Kasumi-1 (cell line): Measurements from ENCODE around the gene SRPRA.
"Not testable (repeated sequence)": the region's sequence is repeated elsewhere in the genome, so short reads cannot be mapped to it uniquely, and the experiment has no call there.

Experiments
- DNase-seq, 2 experiments: peaks; one replicate each; lab custom pipeline; 2025; lab: John Stamatoyannopoulos, UW

The SRPRA gene

GRCh38 chr11:126282736-126283591, 14.3 kb upstream of the SRPRA start, which contains the start of gene TIRAP:
Gene TIRAP (plus strand): TSS chr11:126283093. CDS start chr11:126290895, 7,802 bp downstream.
- DNase-seq = peak; percentile 53 to 56

- DNase-seq = peak; percentile 23 to 34
Observed at GRCh38 chr11:126282361-126282735, 13.7 kb upstream of the SRPRA start.

- DNase-seq = no peak
Observed at GRCh38 chr11:126281666-126282175, 13.0 kb upstream of the SRPRA start.

GRCh38 chr11:126281245-126281644, 12.6 kb upstream of the SRPRA start:
- DNase-seq = no peak

GRCh38 chr11:126280595-126280994, 11.9 kb upstream of the SRPRA start:
- peak; percentile 62 to 73 for DNase-seq

GRCh38 chr11:126279191-126279590, 10.5 kb upstream of the SRPRA start:
- DNase-seq = peak; percentile 11 to 19

- no peak for DNase-seq
Observed at GRCh38 chr11:126277780-126278179, 9.1 kb upstream of the SRPRA start.

GRCh38 chr11:126277322-126277721, 8.6 kb upstream of the SRPRA start:
- DNase-seq = no peak

- DNase-seq = peak in 1 of 2 experiments; percentile 15
Observed at GRCh38 chr11:126268361-126268707, 361 bp downstream of the SRPRA start.

- DNase-seq = no peak
Observed at GRCh38 chr11:126267650-126268049, 1.0 kb downstream of the SRPRA start.

- DNase-seq = peak; percentile 32 to 34
Observed at GRCh38 chr11:126265811-126266210, 2.9 kb downstream of the SRPRA start.

GRCh38 chr11:126263489-126263888, 5.2 kb downstream of the SRPRA start:
- DNase-seq = no peak

GRCh38 chr11:126262216-126262615, 6.5 kb downstream of the SRPRA start:
- no peak for DNase-seq

GRCh38 chr11:126257764-126258163, 10.9 kb downstream of the SRPRA start:
- no peak for DNase-seq

- no peak for DNase-seq
Observed at GRCh38 chr11:126257144-126257543, 11.6 kb downstream of the SRPRA start.

- DNase-seq = no peak
Observed at GRCh38 chr11:126256216-126256615, 12.5 kb downstream of the SRPRA start.

- DNase-seq = not testable (repeated sequence)
Observed at GRCh38 chr11:126255507-126255906, 13.2 kb downstream of the SRPRA start.

- no peak for DNase-seq
Observed at GRCh38 chr11:126254819-126255218, 13.9 kb downstream of the SRPRA start.

GRCh38 chr11:126253265-126253664, 15.4 kb downstream of the SRPRA start:
- no peak for DNase-seq

- DNase-seq = no peak
Observed at GRCh38 chr11:126246636-126247035, 22.1 kb downstream of the SRPRA start.

- DNase-seq = no peak
Observed at GRCh38 chr11:126233391-126233790, 35.3 kb downstream of the SRPRA start.

GRCh38 chr11:126232683-126233082, 36.0 kb downstream of the SRPRA start:
- DNase-seq = no peak

- DNase-seq = no peak
Observed at GRCh38 chr11:126231725-126232459, 36.8 kb downstream of the SRPRA start.
